HEK293T (cell line): ENCODE measurements around the gene NDUFAF3.
A peak's percentile ranks its signal among the peaks of the same experiment; 100 is the strongest.

ENCODE experiments used
- CTCF ChIA-PET: fragments of 350-600 bp; formaldehyde crosslinking; extraction: SDS; loops from one replicate; lab custom pipeline; 2021; ENCODE audit warnings: antibody characterized with exemption, inconsistent platforms; lab: Yijun Ruan, JAX
- POLR2A ChIA-PET: fragments of 350-600 bp; formaldehyde crosslinking; extraction: SDS; loops from one replicate; lab custom pipeline; 2020; ENCODE audit warnings: antibody characterized with exemption, inconsistent platforms; lab: Yijun Ruan, JAX
- DNase-seq: peaks from one replicate; pipeline ENCODE4 v3.0.0; 2012; ENCODE audit warnings: mixed read lengths; ENCODE audit errors: extremely low spot score
- ARNT ChIP-seq: fragments of 450-650 bp; IDR thresholded peaks from 2 replicates; pipeline ENCODE4 v1.6.1; 2017; ENCODE audit warnings: mild to moderate bottlenecking
- BHLHE40 ChIP-seq: fragments of 450-650 bp; IDR thresholded peaks from 2 replicates; pipeline ENCODE4 v1.6.1; 2016; ENCODE audit warnings: mild to moderate bottlenecking, moderate library complexity, borderline replicate concordance
- CTBP1 ChIP-seq: fragments of 450-650 bp; IDR thresholded peaks from 2 replicates; pipeline ENCODE4 v1.6.1; 2016; ENCODE audit warnings: borderline replicate concordance
- ELF4 ChIP-seq: fragments of 450-650 bp; IDR thresholded peaks from 2 replicates; pipeline ENCODE4 v1.6.1; 2017; ENCODE audit warnings: antibody characterized with exemption
- FOXA1 ChIP-seq: fragments of 450-650 bp; IDR thresholded peaks from 2 replicates; pipeline ENCODE4 v1.6.1; 2016; ENCODE audit warnings: mild to moderate bottlenecking
- FOXK2 ChIP-seq: fragments of 450-650 bp; IDR thresholded peaks from 2 replicates; pipeline ENCODE4 v1.6.1; 2016; ENCODE audit warnings: mild to moderate bottlenecking
- FOXM1 ChIP-seq: fragments of 450-650 bp; IDR thresholded peaks from 2 replicates; pipeline ENCODE4 v1.6.1; 2017; ENCODE audit warnings: mild to moderate bottlenecking, borderline replicate concordance
- HDGF ChIP-seq: fragments of 450-650 bp; IDR thresholded peaks from 2 replicates; pipeline ENCODE4 v1.6.1; 2017; ENCODE audit warnings: antibody characterized with exemption, borderline replicate concordance
- L3MBTL2 ChIP-seq: fragments of 450-650 bp; conservative IDR thresholded peaks from 2 replicates; pipeline ENCODE4 v1.6.1; 2016; ENCODE audit warnings: mild to moderate bottlenecking
- LEF1 ChIP-seq: fragments of 450-650 bp; IDR thresholded peaks from 2 replicates; pipeline ENCODE4 v1.6.1; 2017; ENCODE audit warnings: mild to moderate bottlenecking, borderline replicate concordance
- NFRKB ChIP-seq: fragments of 450-650 bp; IDR thresholded peaks from 2 replicates; pipeline ENCODE4 v1.6.1; 2016; ENCODE audit warnings: mild to moderate bottlenecking, moderate library complexity
- SP1 ChIP-seq: fragments of 450-650 bp; IDR thresholded peaks from 2 replicates; pipeline ENCODE4 v1.6.1; 2017
- SUZ12 ChIP-seq: fragments of 450-650 bp; IDR thresholded peaks from 2 replicates; pipeline ENCODE4 v1.6.1; 2016; ENCODE audit warnings: mild to moderate bottlenecking
- TARDBP ChIP-seq: fragments of 450-650 bp; IDR thresholded peaks from 2 replicates; pipeline ENCODE4 v1.6.1; 2016
- ZNF384 ChIP-seq: fragments of 450-650 bp; IDR thresholded peaks from 2 replicates; pipeline ENCODE4 v1.6.1; 2016
- TF ChIP-seq, protein P1 (sequence below): fragments of 450-650 bp; IDR thresholded peaks from 2 replicates; pipeline ENCODE4 v1.6.1; 2016

The NDUFAF3 gene

DNA sequence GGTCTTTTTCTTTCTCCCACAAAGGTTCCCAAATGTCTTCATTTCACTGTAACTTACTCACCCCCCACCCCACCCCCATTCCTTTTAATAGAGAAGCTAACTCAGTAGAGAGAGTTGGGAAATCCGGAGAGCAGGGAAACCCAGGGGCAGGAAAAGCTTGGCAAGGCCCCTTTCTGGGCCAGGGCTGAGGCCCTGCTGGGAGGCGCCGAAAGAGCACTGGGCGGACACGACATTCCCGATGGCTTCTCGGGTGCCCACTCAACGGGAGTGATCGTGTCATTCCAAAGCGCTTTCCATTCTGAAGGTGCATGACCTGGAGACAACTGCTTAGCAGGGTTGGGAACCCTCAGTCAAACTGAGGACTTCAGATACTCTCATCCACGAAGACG lies 2.0 kb upstream of the NDUFAF3 start:
- ChIA-PET CTCF (interaction anchor here (1.9 kb wide), 1 partner anchor 13 kb away, joined by 8 read pairs; the partner anchor contains the start of gene WDR6), POLR2A (interaction anchor here (0.8 to 9.9 kb wide), 6 partner anchors 9 to 74 kb away, joined by 5 to 204 read pairs (median 42); partner anchors contain the start of genes IMPDH2, P4HTM, QRICH1 and WDR6)
- no peak for DNase-seq

DNA sequence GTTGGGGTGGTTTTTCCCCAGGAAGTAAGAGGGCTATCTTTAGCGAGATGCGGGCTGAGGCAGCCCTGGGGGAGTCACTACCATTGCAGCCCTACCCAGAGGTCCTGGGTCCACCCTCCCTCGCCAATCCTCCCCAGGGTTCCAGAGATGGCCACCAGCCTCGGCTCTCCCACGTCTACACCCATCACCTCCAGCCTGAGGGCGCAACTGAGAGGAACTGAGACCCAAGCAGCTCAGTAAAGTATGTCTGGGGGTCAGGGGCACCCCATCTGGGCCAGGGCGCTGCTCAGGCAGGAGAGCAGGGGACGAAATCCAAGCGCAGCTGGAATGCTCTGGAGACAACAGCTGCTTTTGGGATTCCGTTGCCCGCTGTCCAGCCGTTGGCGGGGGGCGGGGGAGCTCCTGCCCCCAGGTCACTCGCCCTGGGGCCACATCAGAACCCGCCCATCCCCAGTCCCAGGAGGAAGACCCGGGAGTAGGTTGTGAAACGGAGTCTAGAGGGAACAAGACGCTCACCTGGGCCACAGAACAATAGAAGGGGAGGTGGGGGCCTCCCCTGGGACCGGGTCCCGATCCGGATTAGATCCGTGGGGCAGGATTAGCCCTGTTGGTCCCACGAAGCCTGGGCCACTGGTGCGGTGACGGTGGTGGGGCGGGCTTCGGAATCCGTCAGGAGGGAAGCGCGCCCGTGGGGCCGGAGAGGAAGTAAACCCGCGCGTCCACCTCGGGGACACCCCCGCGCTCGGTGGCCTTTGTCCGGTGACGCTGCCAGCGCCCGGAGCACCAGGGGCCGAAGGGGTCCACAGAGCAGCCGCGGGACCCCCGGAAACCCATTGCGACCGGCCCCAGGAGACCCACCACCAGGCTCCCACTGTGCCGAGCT lies 1.4 kb upstream of the NDUFAF3 start:
- POLR2A ChIA-PET, result interaction anchor here (0.8 to 9.9 kb wide), 10 partner anchors 7 to 100 kb away, joined by 5 to 204 read pairs (median 14); partner anchors contain the start of genes IMPDH2, P4HTM, QRICH1 and USP19
- no peak for DNase-seq
- CTCF ChIA-PET, result interaction anchor here (0.6 to 2.2 kb wide), 3 partner anchors 11 to 130 kb away, joined by 4 to 15 read pairs (median 8); partner anchors contain the start of gene WDR6
- TF ChIP-seq HDGF (0 out of 2 replicates have a peak, but pooled peaks have one; percentile 29), BHLHE40 (no peak), CTBP1 (no peak), FOXK2 (no peak)
- TF ChIP-seq, protein P1, sequence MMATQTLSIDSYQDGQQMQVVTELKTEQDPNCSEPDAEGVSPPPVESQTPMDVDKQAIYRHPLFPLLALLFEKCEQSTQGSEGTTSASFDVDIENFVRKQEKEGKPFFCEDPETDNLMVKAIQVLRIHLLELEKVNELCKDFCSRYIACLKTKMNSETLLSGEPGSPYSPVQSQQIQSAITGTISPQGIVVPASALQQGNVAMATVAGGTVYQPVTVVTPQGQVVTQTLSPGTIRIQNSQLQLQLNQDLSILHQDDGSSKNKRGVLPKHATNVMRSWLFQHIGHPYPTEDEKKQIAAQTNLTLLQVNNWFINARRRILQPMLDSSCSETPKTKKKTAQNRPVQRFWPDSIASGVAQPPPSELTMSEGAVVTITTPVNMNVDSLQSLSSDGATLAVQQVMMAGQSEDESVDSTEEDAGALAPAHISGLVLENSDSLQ, result no peak

More for the DNA sequence above, 2.0 kb upstream of the NDUFAF3 start:
- no peak for TF ChIP-seq ARNT

DNA sequence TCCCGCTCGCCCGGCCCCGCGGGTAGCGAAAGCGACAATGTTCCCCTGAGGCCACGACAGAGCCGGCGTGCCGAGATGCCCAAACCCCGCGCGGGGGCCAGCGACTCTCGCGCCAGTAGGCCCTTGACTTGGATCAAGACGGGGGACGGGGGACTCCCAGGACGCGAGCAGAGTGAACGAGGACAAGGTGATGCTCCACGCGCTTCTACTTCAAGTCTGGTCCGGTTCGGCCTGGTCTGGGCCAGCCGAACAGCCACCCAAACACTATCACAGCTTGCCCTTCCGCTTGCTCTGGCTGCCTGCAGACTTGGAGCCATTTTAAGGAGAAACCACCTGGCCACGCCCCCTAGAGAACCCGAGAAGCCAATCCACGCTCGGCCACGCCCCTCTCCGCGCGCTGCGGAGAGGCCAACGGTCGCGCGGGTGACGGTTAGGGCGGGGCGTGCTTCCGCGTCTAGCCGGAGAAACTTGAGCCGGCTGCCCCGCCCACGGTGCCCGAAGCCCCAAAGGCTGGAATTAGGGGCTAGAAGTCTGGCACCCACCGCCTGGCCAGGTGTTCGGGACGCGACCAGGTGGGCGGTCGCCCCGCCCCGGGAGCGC lies 608 bp upstream of the NDUFAF3 start:
- ChIA-PET POLR2A (interaction anchor here (0.7 to 9.9 kb wide), 13 partner anchors 8 to 428 kb away, joined by 3 to 204 read pairs (median 9); partner anchors contain the start of genes IMPDH2, LAMB2, P4HTM and QRICH1), CTCF (interaction anchor here (0.5 to 2.2 kb wide), 6 partner anchors 12 to 430 kb away, joined by 3 to 15 read pairs (median 5); partner anchors contain the start of genes LAMB2 and QRICH1)
- TF ChIP-seq BHLHE40, result no peak
- TF ChIP-seq NFRKB, result no peak
- TF ChIP-seq SUZ12, result no peak
- no peak for TF ChIP-seq FOXM1
- no peak for TF ChIP-seq FOXA1
- TF ChIP-seq, protein P1, result no peak
- TF ChIP-seq FOXK2, result no peak
- 0 out of 2 replicates have a peak, but pooled peaks have one; percentile 38 for TF ChIP-seq L3MBTL2
- 0 out of 2 replicates have a peak, but pooled peaks have one; percentile 38 for TF ChIP-seq HDGF
- no peak for TF ChIP-seq TARDBP
- no peak for TF ChIP-seq CTBP1
- TF ChIP-seq ARNT, result no peak
- no peak for TF ChIP-seq ZNF384
- peak; percentile 89 for TF ChIP-seq ELF4
- peak; percentile 91 for DNase-seq

DNA sequence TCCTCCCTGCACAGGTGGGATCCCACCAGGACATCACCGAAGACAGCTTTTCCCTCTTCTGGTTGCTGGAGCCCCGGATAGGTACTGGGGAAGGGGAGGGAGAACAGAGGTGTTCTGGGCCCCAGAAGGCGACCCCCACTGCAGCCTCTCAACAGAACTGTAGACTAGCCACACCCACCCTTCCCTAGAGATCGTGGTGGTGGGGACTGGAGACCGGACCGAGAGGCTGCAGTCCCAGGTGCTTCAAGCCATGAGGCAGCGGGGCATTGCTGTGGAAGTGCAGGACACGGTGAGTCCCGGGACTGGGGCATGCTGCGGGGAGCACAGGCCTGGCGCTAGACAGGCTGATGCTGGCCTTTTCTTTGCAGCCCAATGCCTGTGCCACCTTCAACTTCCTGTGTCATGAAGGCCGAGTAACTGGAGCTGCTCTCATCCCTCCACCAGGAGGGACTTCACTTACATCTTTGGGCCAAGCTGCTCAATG lies 809 bp downstream of the NDUFAF3 start:
- no peak for TF ChIP-seq FOXK2
- no peak for TF ChIP-seq CTBP1
- TF ChIP-seq NFRKB, result no peak
- TF ChIP-seq LEF1, result no peak
- TF ChIP-seq ARNT, result no peak
- no peak for TF ChIP-seq SP1
- no peak for TF ChIP-seq ELF4
- TF ChIP-seq HDGF, result no peak
- no peak for TF ChIP-seq ZNF384
- TF ChIP-seq FOXM1, result no peak
- no peak for TF ChIP-seq L3MBTL2
- TF ChIP-seq, protein P1, result no peak
- no peak for DNase-seq
- ChIA-PET POLR2A (interaction anchor here (1.0 to 9.9 kb wide), 11 partner anchors 9 to 97 kb away, joined by 3 to 204 read pairs (median 10); partner anchors contain the start of genes P4HTM, QRICH1, USP19 and WDR6), CTCF (interaction anchor here (0.8 to 2.2 kb wide), 6 partner anchors 13 to 110 kb away, joined by 3 to 15 read pairs (median 6); partner anchors contain the start of genes LAMB2, QRICH1 and WDR6)

DNA sequence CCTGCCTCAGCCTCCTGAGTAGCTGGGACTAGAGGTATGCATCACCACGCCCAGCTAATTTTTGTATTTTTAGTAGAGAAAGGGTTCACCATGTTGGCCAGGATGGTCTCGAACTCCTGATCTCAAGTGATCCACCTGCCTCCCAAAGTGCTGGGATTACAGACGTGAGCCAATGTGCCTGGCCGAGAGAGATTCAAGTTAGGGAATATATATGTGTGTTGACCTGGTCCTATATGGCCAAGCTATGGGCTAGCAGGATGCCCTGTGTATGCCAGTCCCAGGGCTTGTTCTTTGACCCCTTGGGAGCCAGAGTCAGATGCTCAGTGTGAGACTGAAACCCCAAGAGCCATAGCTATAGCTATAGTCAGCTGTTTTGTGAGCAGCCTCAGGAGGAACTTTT lies 1.9 kb downstream of the NDUFAF3 start:
- ChIA-PET CTCF (no interaction called here), POLR2A (interaction anchor here (1.2 to 9.9 kb wide), 6 partner anchors 10 to 96 kb away, joined by 5 to 204 read pairs (median 35); partner anchors contain the start of genes P4HTM, QRICH1, USP19 and WDR6)
- DNase-seq, result no peak
- TF ChIP-seq HDGF (no peak), FOXA1 (no peak), ARNT (no peak), FOXK2 (no peak), BHLHE40 (no peak), ZNF384 (no peak), TARDBP (no peak), ELF4 (no peak), SUZ12 (no peak), LEF1 (no peak), CTBP1 (no peak)
- TF ChIP-seq, protein P1, result no peak
